B cell (primary cell): ENCODE measurements around the gene NUP42.

Source experiments
- EZH2 ChIP-seq: IDR thresholded peaks from 2 replicates; pipeline ENCODE4 v1.6.1; 2012; ENCODE audit warnings: borderline replicate concordance, low read depth, mild to moderate bottlenecking, moderate library complexity, low read length; ENCODE audit not compliant: insufficient read depth, poor library complexity, severe bottlenecking
- TF ChIP-seq, protein P1 (sequence below): fragments of 200-600 bp; IDR thresholded peaks from one replicate; pipeline ENCODE4 v1.8.0; 2022; ENCODE audit warnings: antibody characterized with exemption, mild to moderate bottlenecking

GRCh38 chr7:23175938-23176337 is 5.9 kb upstream of the NUP42 start:
- TF ChIP-seq, protein P1, sequence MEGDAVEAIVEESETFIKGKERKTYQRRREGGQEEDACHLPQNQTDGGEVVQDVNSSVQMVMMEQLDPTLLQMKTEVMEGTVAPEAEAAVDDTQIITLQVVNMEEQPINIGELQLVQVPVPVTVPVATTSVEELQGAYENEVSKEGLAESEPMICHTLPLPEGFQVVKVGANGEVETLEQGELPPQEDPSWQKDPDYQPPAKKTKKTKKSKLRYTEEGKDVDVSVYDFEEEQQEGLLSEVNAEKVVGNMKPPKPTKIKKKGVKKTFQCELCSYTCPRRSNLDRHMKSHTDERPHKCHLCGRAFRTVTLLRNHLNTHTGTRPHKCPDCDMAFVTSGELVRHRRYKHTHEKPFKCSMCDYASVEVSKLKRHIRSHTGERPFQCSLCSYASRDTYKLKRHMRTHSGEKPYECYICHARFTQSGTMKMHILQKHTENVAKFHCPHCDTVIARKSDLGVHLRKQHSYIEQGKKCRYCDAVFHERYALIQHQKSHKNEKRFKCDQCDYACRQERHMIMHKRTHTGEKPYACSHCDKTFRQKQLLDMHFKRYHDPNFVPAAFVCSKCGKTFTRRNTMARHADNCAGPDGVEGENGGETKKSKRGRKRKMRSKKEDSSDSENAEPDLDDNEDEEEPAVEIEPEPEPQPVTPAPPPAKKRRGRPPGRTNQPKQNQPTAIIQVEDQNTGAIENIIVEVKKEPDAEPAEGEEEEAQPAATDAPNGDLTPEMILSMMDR, result no peak
- TF ChIP-seq EZH2, result no peak
